ENCODE measurements around the gene ARAP1. TPM values are rescaled to one million over a fixed set of nuclear protein-coding genes. Genes with fewer than 3 reads are reported as not detected.
A peak's percentile ranks its signal among the peaks of the same experiment; 100 is the strongest.

ARAP1 gene
- total RNA-seq, 2 experiments from 2014 or later: 65.7 to 69.8 TPM

DNA sequence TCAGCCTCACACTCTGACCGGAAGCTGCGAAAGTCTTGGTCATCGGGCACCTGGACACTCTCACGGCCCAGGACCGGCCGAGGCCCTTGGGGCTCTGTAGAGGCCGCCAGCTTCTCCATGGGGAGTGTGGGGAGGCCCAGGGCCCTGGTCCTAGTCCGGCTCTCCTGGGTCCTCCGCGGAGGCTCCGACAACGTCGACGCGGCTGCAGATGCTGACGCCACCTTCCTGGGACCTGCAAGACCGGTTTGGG, 28.8 kb upstream of the ARAP1 start:
- H3K4me1 Mint-ChIP-seq (ENCODE audit: low read depth): peaks cover 24% of the 10 kb centered on the region
- H3K36me3 Mint-ChIP-seq (ENCODE audit: low read depth): no peaks in the 10 kb centered on the region
- no peaks in the 10 kb centered on the region for H3K9me3 Mint-ChIP-seq
- Histone ChIP-seq H3K27me3 (ENCODE audit: control insufficient read depth in 1 of 2, insufficient read depth in 2 of 2, low read length in 2 of 2) (no peaks in the 10 kb centered on the region), H3K27ac (ENCODE audit: low read depth in 1 of 2, low read length in 2 of 2) (no peak overlapping the region), H3K4me3 (ENCODE audit: low read length) (peak overlapping the region; percentile 49), H3K9me3 (ENCODE audit: control insufficient read depth in 1 of 2, insufficient read depth in 1 of 2, low read length in 2 of 2) (no peaks in the 10 kb centered on the region), H3K36me3 (ENCODE audit: insufficient read depth, low read length) (no peaks in the 10 kb centered on the region), H3K4me1 (ENCODE audit: insufficient read depth, low read length) (peaks cover 48% of the 10 kb centered on the region)
- peak overlapping the region; percentile 20 for H3K27ac Mint-ChIP-seq
- POLR2A ChIA-PET: interaction anchor here (1.2 to 2.0 kb wide), 3 partner anchors 12 to 362 kb away, joined by 4 to 8 read pairs (median 6); partner anchors contain the start of gene FCHSD2
- DNase-seq: peak in 2 of 14 experiments; percentile 3 to 23
- intact Hi-C loops (cut with DNase I, micrococcal nuclease): loop anchor here in 1 of 2 experiments (2.0 kb wide), 1 partner anchor 26 kb away; no protein-coding TSS in a partner anchor
- TF ChIP-seq, protein P1, sequence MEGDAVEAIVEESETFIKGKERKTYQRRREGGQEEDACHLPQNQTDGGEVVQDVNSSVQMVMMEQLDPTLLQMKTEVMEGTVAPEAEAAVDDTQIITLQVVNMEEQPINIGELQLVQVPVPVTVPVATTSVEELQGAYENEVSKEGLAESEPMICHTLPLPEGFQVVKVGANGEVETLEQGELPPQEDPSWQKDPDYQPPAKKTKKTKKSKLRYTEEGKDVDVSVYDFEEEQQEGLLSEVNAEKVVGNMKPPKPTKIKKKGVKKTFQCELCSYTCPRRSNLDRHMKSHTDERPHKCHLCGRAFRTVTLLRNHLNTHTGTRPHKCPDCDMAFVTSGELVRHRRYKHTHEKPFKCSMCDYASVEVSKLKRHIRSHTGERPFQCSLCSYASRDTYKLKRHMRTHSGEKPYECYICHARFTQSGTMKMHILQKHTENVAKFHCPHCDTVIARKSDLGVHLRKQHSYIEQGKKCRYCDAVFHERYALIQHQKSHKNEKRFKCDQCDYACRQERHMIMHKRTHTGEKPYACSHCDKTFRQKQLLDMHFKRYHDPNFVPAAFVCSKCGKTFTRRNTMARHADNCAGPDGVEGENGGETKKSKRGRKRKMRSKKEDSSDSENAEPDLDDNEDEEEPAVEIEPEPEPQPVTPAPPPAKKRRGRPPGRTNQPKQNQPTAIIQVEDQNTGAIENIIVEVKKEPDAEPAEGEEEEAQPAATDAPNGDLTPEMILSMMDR (IDR thresholded peaks at IDR 0.05): no peak
- no peaks in the 10 kb centered on the region for H3K27me3 Mint-ChIP-seq
- H3K4me3 Mint-ChIP-seq: peak overlapping the region; percentile 88
- ATAC-seq (ENCODE audit: poor library complexity): no peak
- CTCF ChIA-PET: interaction anchor here (1.3 to 3.1 kb wide), 2 partner anchors 56 to 59 kb away, joined by 5 to 14 read pairs; no protein-coding TSS in a partner anchor

DNA sequence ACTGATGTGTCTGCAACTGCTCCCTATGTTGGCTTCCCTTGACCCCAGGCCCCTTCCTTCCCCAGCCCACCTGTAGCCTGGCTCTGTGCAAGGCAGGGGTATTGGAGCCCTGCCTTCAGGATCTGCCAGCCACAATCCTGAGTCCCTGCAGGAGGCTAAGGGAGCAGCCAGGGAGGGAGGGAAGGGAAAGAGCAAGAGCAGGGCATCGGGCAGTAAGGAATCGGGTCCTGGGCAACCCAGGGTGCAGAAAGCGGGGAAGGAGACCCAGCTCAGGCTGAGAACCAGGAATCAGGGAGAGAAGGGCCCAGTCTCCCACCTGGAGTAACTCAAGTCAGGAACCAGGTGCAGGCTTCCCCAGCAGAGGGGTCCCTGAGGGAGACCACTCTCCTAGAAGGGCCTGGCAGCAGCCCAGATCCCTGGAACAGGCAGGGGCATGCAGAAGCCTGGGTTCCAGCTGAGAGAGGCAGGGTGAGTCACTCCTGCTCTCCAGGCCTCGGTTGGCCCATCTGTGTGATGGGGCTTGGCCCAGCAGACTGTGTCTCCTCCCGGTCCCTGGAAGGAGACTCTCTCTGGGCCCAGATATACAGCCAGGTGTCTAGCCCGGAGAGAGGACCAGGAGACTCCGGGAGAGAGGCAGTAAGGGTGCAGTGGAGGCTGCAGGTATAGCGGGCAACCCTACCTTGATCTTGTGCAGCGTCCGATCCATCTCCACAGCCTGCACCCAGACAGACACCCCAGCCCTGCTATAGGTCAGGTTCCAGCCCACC, 28.3 kb upstream of the ARAP1 start:
- DNase-seq (no peak), ATAC-seq (ENCODE audit: poor library complexity) (no peak)
- ChIA-PET CTCF (interaction anchor here (1.3 to 3.1 kb wide), 2 partner anchors 55 to 58 kb away, joined by 5 to 14 read pairs; no protein-coding TSS in a partner anchor), POLR2A (interaction anchor here (1.2 to 2.0 kb wide), 2 partner anchors 12 to 55 kb away, joined by 4 to 8 read pairs; no protein-coding TSS in a partner anchor)
- no peaks in the 10 kb centered on the region for H3K36me3 Mint-ChIP-seq (ENCODE audit: low read depth)
- H3K9me3 Mint-ChIP-seq: no peaks in the 10 kb centered on the region
- H3K27ac Mint-ChIP-seq: peak overlapping the region; percentile 20
- no peak overlapping the region for H3K27ac ChIP-seq (ENCODE audit: low read depth in 1 of 2, low read length in 2 of 2)
- peak overlapping the region; percentile 88 for H3K4me3 Mint-ChIP-seq
- H3K27me3 ChIP-seq (ENCODE audit: control insufficient read depth in 1 of 2, insufficient read depth in 2 of 2, low read length in 2 of 2): no peaks in the 10 kb centered on the region
- H3K27me3 Mint-ChIP-seq: no peaks in the 10 kb centered on the region
- H3K9me3 ChIP-seq (ENCODE audit: control insufficient read depth in 1 of 2, insufficient read depth in 1 of 2, low read length in 2 of 2): no peaks in the 10 kb centered on the region
- H3K36me3 ChIP-seq (ENCODE audit: insufficient read depth, low read length): no peaks in the 10 kb centered on the region
- TF ChIP-seq, protein P1 (IDR thresholded peaks at IDR 0.05): no peak
- peaks cover 48% of the 10 kb centered on the region for H3K4me1 ChIP-seq (ENCODE audit: insufficient read depth, low read length)
- H3K4me3 ChIP-seq (ENCODE audit: low read length): peak overlapping the region; percentile 49
- intact Hi-C loops (cut with DNase I, micrococcal nuclease): loop anchor here in 1 of 2 experiments (2.0 kb wide), 1 partner anchor 26 kb away; no protein-coding TSS in a partner anchor
- peaks cover 24% of the 10 kb centered on the region for H3K4me1 Mint-ChIP-seq (ENCODE audit: low read depth)

DNA sequence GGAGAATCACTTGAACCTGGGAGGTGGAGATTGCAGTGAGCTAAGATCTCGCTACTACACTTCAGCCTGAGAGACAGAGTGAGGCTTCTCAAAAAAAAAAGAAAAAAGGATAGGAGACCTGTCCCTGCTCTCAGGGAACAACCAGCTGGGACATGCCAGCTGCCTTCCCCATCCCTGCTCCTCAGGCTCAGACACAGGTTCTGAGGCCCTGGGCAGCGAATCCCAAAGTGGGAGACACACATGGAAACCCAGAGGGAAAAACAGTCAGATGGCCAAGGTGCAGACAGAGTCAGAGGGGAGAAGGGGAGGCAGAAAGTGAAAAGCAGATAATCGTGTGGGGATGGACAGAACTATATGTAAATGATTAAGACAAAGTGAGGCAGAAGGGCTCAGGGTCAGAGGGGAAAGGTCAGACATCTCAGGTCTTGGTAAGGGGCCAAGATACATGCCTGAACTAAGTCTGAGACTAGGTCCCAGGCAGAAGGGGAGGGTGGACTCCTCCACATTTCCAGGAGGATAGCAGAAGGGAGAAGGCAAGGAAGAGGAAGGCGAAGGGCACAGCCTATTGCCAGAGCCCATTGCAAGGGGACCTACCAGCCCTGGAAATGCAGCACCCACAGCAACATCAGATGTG, 27.4 kb upstream of the ARAP1 start:
- Mint-ChIP-seq H3K36me3 (ENCODE audit: low read depth) (no peaks in the 10 kb centered on the region), H3K27me3 (no peaks in the 10 kb centered on the region), H3K27ac (peak overlapping the region; percentile 2), H3K4me3 (peak overlapping the region; percentile 88), H3K9me3 (no peaks in the 10 kb centered on the region), H3K4me1 (ENCODE audit: low read depth) (peaks cover 24% of the 10 kb centered on the region)
- no peaks in the 10 kb centered on the region for H3K36me3 ChIP-seq (ENCODE audit: insufficient read depth, low read length)
- intact Hi-C loops (cut with DNase I, micrococcal nuclease): loop anchor here in 1 of 2 experiments (2.0 kb wide), 1 partner anchor 25 kb away; no protein-coding TSS in a partner anchor
- no peaks in the 10 kb centered on the region for H3K9me3 ChIP-seq (ENCODE audit: control insufficient read depth in 1 of 2, insufficient read depth in 1 of 2, low read length in 2 of 2)
- peaks cover 48% of the 10 kb centered on the region for H3K4me1 ChIP-seq (ENCODE audit: insufficient read depth, low read length)
- TF ChIP-seq, protein P1 (IDR thresholded peaks at IDR 0.05): no peak
- no peak for ATAC-seq (ENCODE audit: poor library complexity)
- CTCF ChIA-PET: interaction anchor here (0.7 to 1.6 kb wide), 2 partner anchors 43 to 54 kb away, joined by 3 to 5 read pairs; no protein-coding TSS in a partner anchor
- no peak overlapping the region for H3K4me3 ChIP-seq (ENCODE audit: low read length)
- POLR2A ChIA-PET: no interaction called here
- no peaks in the 10 kb centered on the region for H3K27me3 ChIP-seq (ENCODE audit: control insufficient read depth in 1 of 2, insufficient read depth in 2 of 2, low read length in 2 of 2)
- no peak overlapping the region for H3K27ac ChIP-seq (ENCODE audit: low read depth in 1 of 2, low read length in 2 of 2)
- DNase-seq: no peak

Measured in CD4-positive, alpha-beta T cell (primary cell).